ENCODE results near the gene ELP1.

DNA sequence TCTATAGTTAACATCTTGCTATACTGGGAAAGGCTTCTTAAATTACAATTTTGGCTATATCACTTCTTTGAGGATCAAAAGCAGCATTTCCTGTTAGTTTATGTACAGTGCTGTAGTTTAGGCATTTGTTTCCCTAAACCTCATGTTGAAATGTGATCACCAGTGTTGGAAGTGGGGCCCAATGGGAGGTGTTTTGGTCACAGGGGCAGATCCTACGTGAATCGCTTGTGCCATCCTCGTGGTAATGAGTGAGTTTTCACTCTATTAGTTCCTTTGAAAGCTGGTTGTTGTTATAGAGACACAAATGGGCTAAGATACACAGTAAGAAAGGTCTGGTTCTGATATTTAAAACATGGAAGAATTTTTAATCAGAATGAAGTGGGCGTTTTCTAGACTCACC, 66.1 kb downstream of the ELP1 start:
- TF ChIP-seq, protein P1, sequence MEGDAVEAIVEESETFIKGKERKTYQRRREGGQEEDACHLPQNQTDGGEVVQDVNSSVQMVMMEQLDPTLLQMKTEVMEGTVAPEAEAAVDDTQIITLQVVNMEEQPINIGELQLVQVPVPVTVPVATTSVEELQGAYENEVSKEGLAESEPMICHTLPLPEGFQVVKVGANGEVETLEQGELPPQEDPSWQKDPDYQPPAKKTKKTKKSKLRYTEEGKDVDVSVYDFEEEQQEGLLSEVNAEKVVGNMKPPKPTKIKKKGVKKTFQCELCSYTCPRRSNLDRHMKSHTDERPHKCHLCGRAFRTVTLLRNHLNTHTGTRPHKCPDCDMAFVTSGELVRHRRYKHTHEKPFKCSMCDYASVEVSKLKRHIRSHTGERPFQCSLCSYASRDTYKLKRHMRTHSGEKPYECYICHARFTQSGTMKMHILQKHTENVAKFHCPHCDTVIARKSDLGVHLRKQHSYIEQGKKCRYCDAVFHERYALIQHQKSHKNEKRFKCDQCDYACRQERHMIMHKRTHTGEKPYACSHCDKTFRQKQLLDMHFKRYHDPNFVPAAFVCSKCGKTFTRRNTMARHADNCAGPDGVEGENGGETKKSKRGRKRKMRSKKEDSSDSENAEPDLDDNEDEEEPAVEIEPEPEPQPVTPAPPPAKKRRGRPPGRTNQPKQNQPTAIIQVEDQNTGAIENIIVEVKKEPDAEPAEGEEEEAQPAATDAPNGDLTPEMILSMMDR (conservative IDR thresholded peaks at IDR 0.05; ENCODE audit: low read depth, low read length), result no peak
- no peak for TF ChIP-seq EZH2 (IDR thresholded peaks at IDR 0.05; ENCODE audit: low read length, unreplicated experiment)

Measured in PC-3 (cell line).